IPS-20b (cell line): ENCODE results near the gene SLC26A2.
"Not testable (repeated sequence)": the region's sequence is repeated elsewhere in the genome, so short reads cannot be mapped to it uniquely, and the experiment has no call there.

ENCODE experiments used
- H3K27ac ChIP-seq: one replicate; pipeline ENCODE4 v1.5.1; 2013; ENCODE audit warnings: low read length
- H3K27me3 ChIP-seq: 2 replicates; pipeline ENCODE4 v1.6.1; 2013; ENCODE audit warnings: mild to moderate bottlenecking, low read length, inconsistent platforms; ENCODE audit not compliant: insufficient read depth
- H3K36me3 ChIP-seq: 2 replicates; pipeline ENCODE4 v1.6.1; 2013; ENCODE audit warnings: low read depth, mild to moderate bottlenecking, inconsistent platforms, low read length, moderate library complexity; ENCODE audit not compliant: insufficient read depth
- H3K4me1 ChIP-seq: 2 replicates; pipeline ENCODE4 v1.6.1; 2013; ENCODE audit warnings: mild to moderate bottlenecking, control low read depth, inconsistent platforms, low read length, moderate library complexity; ENCODE audit not compliant: insufficient read depth
- H3K4me3 ChIP-seq: 2 replicates; pipeline ENCODE4 v1.5.1; 2013; ENCODE audit warnings: mild to moderate bottlenecking, low read length, inconsistent platforms
- H3K9ac ChIP-seq: 2 replicates; pipeline ENCODE4 v1.6.1; 2013; ENCODE audit warnings: low read depth, mild to moderate bottlenecking, inconsistent platforms, low read length, moderate library complexity
- H3K9me3 ChIP-seq: 2 replicates; pipeline ENCODE4 v1.6.1; 2013; ENCODE audit warnings: mild to moderate bottlenecking, low read depth, low read length, inconsistent platforms; ENCODE audit not compliant: insufficient read depth

The SLC26A2 gene

GRCh38 chr5:149939546-149939945 is 21.0 kb upstream of the SLC26A2 start:
- no peaks in the 10 kb centered on the region for H3K27me3 ChIP-seq
- no peak overlapping the region for H3K9ac ChIP-seq
- H3K4me3 ChIP-seq: no peak overlapping the region

GRCh38 chr5:149940077-149940574 is 20.4 kb upstream of the SLC26A2 start:
- H3K36me3 ChIP-seq: no peaks in the 10 kb centered on the region
- H3K4me3 ChIP-seq: no peak overlapping the region
- H3K27ac ChIP-seq: no peak overlapping the region
- no peak overlapping the region for H3K9ac ChIP-seq
- no peaks in the 10 kb centered on the region; the same call in 1 of the 2 replicates for H3K4me1 ChIP-seq
- H3K27me3 ChIP-seq: no peaks in the 10 kb centered on the region
- no peaks in the 10 kb centered on the region for H3K9me3 ChIP-seq

More at GRCh38 chr5:149939546-149939945, 21.0 kb upstream of the SLC26A2 start:
- no peaks in the 10 kb centered on the region for H3K9me3 ChIP-seq
- no peak overlapping the region for H3K27ac ChIP-seq
- H3K4me1 ChIP-seq: no peaks in the 10 kb centered on the region; the same call in 1 of the 2 replicates
- H3K36me3 ChIP-seq: no peaks in the 10 kb centered on the region

GRCh38 chr5:149940941-149941644 is 19.5 kb upstream of the SLC26A2 start:
- H3K9me3 ChIP-seq: no peaks in the 10 kb centered on the region
- no peaks in the 10 kb centered on the region for H3K36me3 ChIP-seq
- no peaks in the 10 kb centered on the region; the same call in 1 of the 2 replicates for H3K4me1 ChIP-seq
- no peak overlapping the region for H3K9ac ChIP-seq
- H3K27me3 ChIP-seq: no peaks in the 10 kb centered on the region
- no peak overlapping the region for H3K27ac ChIP-seq
- H3K4me3 ChIP-seq: no peak overlapping the region

GRCh38 chr5:149941795-149942194 is 18.8 kb upstream of the SLC26A2 start:
- Histone ChIP-seq H3K9me3 (no peaks in the 10 kb centered on the region), H3K4me3 (no peak overlapping the region), H3K27ac (no peak overlapping the region), H3K27me3 (no peaks in the 10 kb centered on the region), H3K9ac (no peak overlapping the region), H3K4me1 (no peaks in the 10 kb centered on the region; the same call in 1 of the 2 replicates), H3K36me3 (no peaks in the 10 kb centered on the region)

GRCh38 chr5:149942199-149942598 is 18.4 kb upstream of the SLC26A2 start:
- Histone ChIP-seq H3K4me3 (no peak overlapping the region), H3K36me3 (no peaks in the 10 kb centered on the region), H3K4me1 (no peaks in the 10 kb centered on the region; the same call in 1 of the 2 replicates), H3K9ac (no peak overlapping the region), H3K27me3 (no peaks in the 10 kb centered on the region), H3K9me3 (no peaks in the 10 kb centered on the region), H3K27ac (no peak overlapping the region)

- H3K36me3 ChIP-seq, H3K27me3 ChIP-seq, H3K4me1 ChIP-seq, H3K9me3 ChIP-seq, H3K9ac ChIP-seq, H3K27ac ChIP-seq, H3K4me3 ChIP-seq: not testable (repeated sequence)
Measured at GRCh38 chr5:149942741-149943169, 17.8 kb upstream of the SLC26A2 start.

- H3K9ac ChIP-seq, H3K27ac ChIP-seq: not testable (repeated sequence)
Measured at GRCh38 chr5:149943177-149943949, 17.2 kb upstream of the SLC26A2 start.

GRCh38 chr5:149944666-149945065 is 15.9 kb upstream of the SLC26A2 start, which contains the start of gene PDE6A:
TSS of gene PDE6A (minus strand) at chr5:149944793. CDS start at chr5:149944673, 120 bp downstream.
- H3K9ac ChIP-seq: no peak within 1 kb of the TSS

More at GRCh38 chr5:149943177-149943949, 17.2 kb upstream of the SLC26A2 start:
- not testable (repeated sequence) for H3K9me3 ChIP-seq, H3K4me3 ChIP-seq, H3K4me1 ChIP-seq, H3K27me3 ChIP-seq, H3K36me3 ChIP-seq

GRCh38 chr5:149946118-149946517 is 14.4 kb upstream of the SLC26A2 start:
- H3K4me3 ChIP-seq: no peak overlapping the region
- no peak overlapping the region for H3K9ac ChIP-seq
- H3K36me3 ChIP-seq: no peaks in the 10 kb centered on the region
- no peaks in the 10 kb centered on the region for H3K27me3 ChIP-seq
- H3K9me3 ChIP-seq: no peaks in the 10 kb centered on the region
- no peak overlapping the region for H3K27ac ChIP-seq
- H3K4me1 ChIP-seq: no peaks in the 10 kb centered on the region

More at GRCh38 chr5:149944666-149945065, 15.9 kb upstream of the SLC26A2 start, which contains the start of gene PDE6A:
- Histone ChIP-seq H3K27me3 (no peaks in the 10 kb centered on the region), H3K4me3 (no peak within 1 kb of the TSS), H3K27ac (no peak within 1 kb of the TSS), H3K4me1 (no peaks in the 10 kb centered on the region), H3K9me3 (no peaks in the 10 kb centered on the region), H3K36me3 (no peaks in the 10 kb centered on the region)

GRCh38 chr5:149948993-149949392 is 11.6 kb upstream of the SLC26A2 start:
- Histone ChIP-seq H3K36me3 (no peaks in the 10 kb centered on the region), H3K27me3 (no peaks in the 10 kb centered on the region), H3K4me3 (no peak overlapping the region), H3K27ac (no peak overlapping the region), H3K9ac (no peak overlapping the region), H3K4me1 (no peaks in the 10 kb centered on the region), H3K9me3 (no peaks in the 10 kb centered on the region)

GRCh38 chr5:149951138-149951749 is 9.3 kb upstream of the SLC26A2 start:
- Histone ChIP-seq H3K36me3 (no peaks in the 10 kb centered on the region), H3K4me1 (no peaks in the 10 kb centered on the region), H3K9me3 (no peaks in the 10 kb centered on the region), H3K9ac (no peak overlapping the region), H3K27ac (no peak overlapping the region), H3K4me3 (no peak overlapping the region), H3K27me3 (no peaks in the 10 kb centered on the region)
